ENCODE results near the gene NOTUM.

NOTUM gene

DNA sequence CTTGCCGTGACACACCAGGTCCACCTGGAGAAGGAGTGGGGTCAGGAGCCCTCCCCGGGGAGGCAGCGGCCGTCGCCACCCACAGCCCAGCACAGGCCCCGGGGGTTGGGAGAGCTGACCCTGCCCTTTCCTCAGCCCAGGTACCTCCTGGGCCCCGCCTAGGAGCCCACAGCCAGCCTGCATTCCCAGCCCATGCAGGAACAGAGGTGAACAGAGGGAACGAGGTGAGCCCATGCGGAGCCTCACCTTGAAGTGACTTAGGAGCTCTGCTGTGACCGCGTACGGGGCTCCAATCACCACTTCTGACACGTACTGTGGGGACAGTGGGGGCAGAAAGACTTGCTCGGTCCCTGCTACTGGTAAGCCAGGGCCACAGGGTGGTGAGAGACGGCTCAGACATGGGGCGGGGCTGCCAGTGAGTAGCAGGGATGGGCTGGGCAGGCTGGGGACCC, 55.5 kb downstream of the NOTUM start:
- Histone ChIP-seq H3K4me3 (ENCODE audit: low read depth in 1 of 2, low read length in 1 of 2) (no peak overlapping the region), H3K4me1 (ENCODE audit: control insufficient read depth in 1 of 2, insufficient read depth in 1 of 2, low read depth in 1 of 2, low read length in 1 of 2) (peaks cover 15 to 17% of the 10 kb centered on the region in 2 experiments), H3K36me3 (peaks cover 15% of the 10 kb centered on the region), H3K27me3 (peaks cover 38% of the 10 kb centered on the region), H3K9me3 (no peaks in the 10 kb centered on the region), H3K27ac (no peak overlapping the region)
- TF ChIP-seq, protein P1, sequence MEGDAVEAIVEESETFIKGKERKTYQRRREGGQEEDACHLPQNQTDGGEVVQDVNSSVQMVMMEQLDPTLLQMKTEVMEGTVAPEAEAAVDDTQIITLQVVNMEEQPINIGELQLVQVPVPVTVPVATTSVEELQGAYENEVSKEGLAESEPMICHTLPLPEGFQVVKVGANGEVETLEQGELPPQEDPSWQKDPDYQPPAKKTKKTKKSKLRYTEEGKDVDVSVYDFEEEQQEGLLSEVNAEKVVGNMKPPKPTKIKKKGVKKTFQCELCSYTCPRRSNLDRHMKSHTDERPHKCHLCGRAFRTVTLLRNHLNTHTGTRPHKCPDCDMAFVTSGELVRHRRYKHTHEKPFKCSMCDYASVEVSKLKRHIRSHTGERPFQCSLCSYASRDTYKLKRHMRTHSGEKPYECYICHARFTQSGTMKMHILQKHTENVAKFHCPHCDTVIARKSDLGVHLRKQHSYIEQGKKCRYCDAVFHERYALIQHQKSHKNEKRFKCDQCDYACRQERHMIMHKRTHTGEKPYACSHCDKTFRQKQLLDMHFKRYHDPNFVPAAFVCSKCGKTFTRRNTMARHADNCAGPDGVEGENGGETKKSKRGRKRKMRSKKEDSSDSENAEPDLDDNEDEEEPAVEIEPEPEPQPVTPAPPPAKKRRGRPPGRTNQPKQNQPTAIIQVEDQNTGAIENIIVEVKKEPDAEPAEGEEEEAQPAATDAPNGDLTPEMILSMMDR (IDR thresholded peaks at IDR 0.05), result no peak

DNA sequence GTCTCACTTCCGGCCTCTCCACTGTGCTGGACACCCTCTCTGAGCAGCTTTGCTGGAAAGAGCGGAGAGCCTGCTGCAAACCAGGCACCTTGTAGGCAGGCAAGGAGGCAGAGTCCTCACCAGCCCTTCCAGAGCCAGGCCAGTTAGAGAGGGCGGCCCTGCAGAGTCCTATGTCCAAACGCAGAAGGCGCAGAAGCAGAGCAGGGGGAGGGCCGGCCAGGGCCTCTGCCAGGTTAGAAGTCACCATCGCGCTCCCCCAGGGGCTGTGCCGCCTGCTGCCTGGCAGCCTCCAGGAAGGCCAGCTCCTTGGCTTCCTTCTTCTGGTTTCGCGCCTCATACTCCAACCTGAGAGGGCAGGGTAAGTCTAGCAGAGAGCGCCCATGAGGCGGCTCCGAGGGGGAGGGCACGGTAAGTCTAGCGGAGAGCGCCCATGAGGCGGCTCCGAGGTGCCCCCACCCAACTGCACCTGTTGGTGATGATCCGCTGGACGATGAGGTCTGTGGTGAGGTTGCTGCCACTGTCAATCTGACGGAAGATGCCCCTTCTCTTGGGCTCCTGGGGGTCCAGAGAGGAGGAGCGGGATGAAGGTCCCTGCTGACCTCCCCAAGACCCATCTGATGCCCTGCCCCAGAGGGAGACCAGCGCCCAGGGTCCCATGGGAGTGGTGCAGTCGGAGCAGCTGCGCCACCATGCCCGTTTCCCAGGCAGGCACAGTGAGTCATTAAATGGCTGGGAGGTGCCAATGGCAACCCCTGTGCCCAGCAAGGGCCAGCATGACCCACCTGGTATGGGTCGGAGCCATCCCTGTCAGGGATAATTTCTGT, 56.2 kb downstream of the NOTUM start:
- Histone ChIP-seq H3K27me3 (peaks cover 34% of the 10 kb centered on the region), H3K9me3 (no peaks in the 10 kb centered on the region), H3K4me3 (ENCODE audit: low read depth in 1 of 2, low read length in 1 of 2) (no peak overlapping the region), H3K36me3 (peaks cover 21% of the 10 kb centered on the region), H3K4me1 (ENCODE audit: control insufficient read depth in 1 of 2, insufficient read depth in 1 of 2, low read depth in 1 of 2, low read length in 1 of 2) (peaks cover 9 to 11% of the 10 kb centered on the region in 2 experiments), H3K27ac (no peak overlapping the region)
- TF ChIP-seq, protein P1 (IDR thresholded peaks at IDR 0.05), result no peak

DNA sequence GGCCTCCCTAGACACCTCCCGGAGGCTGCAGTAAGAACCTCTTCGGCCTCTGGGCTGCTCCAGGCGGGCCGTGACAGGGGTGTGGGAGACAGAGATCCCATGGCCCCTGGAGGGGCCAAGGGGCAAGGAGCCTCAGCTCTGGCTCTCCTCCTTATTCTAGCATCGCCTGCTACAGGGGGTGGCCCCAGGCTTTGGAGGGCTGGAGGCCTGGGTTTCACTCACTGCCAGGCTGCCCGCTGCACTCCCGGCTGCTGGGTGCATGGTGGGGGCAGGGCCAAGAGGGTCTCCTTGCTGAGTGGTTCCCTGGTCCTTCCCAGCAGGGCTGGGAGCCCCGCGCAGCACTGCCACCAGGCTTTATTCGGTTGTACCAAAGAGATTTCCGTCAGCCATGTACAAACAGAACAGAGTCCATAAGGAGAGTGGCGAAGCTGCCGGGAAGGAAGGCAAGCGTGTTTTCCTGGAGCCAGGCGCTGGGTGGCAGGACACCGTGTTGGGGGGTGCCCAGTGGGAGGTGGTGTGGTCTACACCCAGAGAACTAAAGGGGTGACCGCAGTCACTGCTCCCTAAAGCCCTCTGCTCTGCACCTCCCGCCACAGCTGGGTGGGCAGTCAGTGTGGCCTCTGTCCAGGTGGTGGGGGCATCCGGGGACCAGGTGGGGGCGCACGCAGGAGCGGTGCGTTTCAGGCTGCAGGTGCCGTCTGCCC, 56.9 kb downstream of the NOTUM start:
- H3K27ac ChIP-seq, result no peak overlapping the region
- peaks cover 1 to 10% of the 10 kb centered on the region in 2 experiments for H3K4me1 ChIP-seq (ENCODE audit: control insufficient read depth in 1 of 2, insufficient read depth in 1 of 2, low read depth in 1 of 2, low read length in 1 of 2)
- TF ChIP-seq, protein P1 (IDR thresholded peaks at IDR 0.05), result no peak
- no peaks in the 10 kb centered on the region for H3K9me3 ChIP-seq
- H3K4me3 ChIP-seq (ENCODE audit: low read depth in 1 of 2, low read length in 1 of 2), result no peak overlapping the region
- H3K36me3 ChIP-seq, result peaks cover 29% of the 10 kb centered on the region
- peaks cover 34% of the 10 kb centered on the region for H3K27me3 ChIP-seq

DNA sequence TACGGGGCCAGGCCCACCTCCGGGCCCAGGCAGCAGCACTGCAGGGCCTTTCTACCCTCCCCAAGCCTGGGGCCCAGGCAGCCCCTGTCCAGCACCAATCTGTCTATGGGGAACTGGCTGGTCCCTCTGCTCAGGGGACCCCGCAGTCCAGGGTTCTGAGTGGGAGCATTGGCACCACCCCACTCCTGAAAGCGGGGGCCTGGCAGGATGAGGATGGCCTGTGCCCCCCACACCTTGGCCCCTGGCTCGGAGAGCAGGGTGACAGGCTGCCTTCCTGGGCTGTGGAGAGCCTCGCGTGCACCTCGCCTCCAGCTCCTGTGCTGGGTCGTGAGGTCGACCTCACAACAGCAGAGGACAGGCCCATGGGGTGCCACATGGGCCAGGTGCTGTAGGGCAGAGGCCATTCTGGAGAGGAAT, 57.6 kb downstream of the NOTUM start:
- Histone ChIP-seq H3K27me3 (peaks cover 34% of the 10 kb centered on the region), H3K9me3 (no peaks in the 10 kb centered on the region), H3K36me3 (peaks cover 35% of the 10 kb centered on the region), H3K4me3 (ENCODE audit: low read depth in 1 of 2, low read length in 1 of 2) (no peak overlapping the region), H3K27ac (no peak overlapping the region), H3K4me1 (ENCODE audit: control insufficient read depth in 1 of 2, insufficient read depth in 1 of 2, low read depth in 1 of 2, low read length in 1 of 2) (peaks cover 0 to 10% of the 10 kb centered on the region in 2 experiments)
- TF ChIP-seq, protein P1 (IDR thresholded peaks at IDR 0.05), result no peak

DNA sequence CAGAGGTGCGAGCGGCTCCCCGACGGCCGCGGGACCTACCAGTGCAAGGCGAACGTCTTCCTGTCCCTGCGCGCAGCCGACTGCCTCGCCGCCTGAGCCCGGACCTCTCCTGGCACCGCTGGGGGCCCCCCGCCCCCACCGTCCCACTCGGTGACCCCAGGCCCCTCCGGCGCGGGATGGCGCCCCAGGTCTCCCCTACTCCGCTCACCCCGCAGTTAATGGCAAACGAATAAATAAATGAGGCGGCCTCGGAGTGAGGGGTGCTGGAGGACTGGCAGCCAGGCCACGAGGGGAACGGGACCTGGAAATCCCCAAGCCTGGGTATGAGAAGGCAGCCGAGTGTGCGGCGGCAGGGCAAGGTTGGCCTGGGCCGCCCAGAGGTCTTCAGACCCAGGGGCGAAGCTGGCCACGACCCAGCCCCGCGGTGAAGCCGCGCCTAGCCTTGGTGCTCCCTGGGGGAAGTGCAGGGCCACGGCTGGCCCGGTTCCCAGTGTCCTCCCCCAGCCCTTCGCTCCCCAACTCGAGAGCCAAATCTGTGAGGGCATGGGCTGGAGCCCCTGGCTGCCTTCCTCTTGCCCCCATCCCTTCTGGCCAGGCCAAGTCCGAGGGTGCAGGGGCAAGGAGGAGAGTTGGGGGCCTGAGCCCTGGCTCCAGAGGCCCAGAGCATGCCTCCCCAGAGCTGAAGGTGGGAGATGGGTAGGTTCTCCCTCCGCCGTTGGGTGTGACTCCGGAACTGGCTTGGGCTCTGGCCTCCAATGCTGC, 58.2 kb downstream of the NOTUM start:
- H3K9me3 ChIP-seq, result no peaks in the 10 kb centered on the region
- H3K27ac ChIP-seq, result no peak overlapping the region
- peaks cover 0 to 10% of the 10 kb centered on the region in 2 experiments for H3K4me1 ChIP-seq (ENCODE audit: control insufficient read depth in 1 of 2, insufficient read depth in 1 of 2, low read depth in 1 of 2, low read length in 1 of 2)
- no peak overlapping the region for H3K4me3 ChIP-seq (ENCODE audit: low read depth in 1 of 2, low read length in 1 of 2)
- peaks cover 41% of the 10 kb centered on the region for H3K36me3 ChIP-seq
- TF ChIP-seq, protein P1 (IDR thresholded peaks at IDR 0.05), result no peak
- H3K27me3 ChIP-seq, result peaks cover 34% of the 10 kb centered on the region

All from neutrophil (primary cell).